Spleen (tissue), 7 donors: ENCODE results near the gene GINS2.

Source experiments
- CTCF ChIP-seq, 11 experiments: fragments of 200-600 bp in 7 of 11; fragments of 450-650 bp in 4 of 11; sonication (generic) in 4 of 11; IDR thresholded peaks in 8 of 11; conservative IDR thresholded peaks in 3 of 11; 1 replicate in 7 of 11; 2 replicates in 4 of 11; pipeline versions ENCODE4 v1.4.0 to v1.8.0; 2016 to 2021; ENCODE audit warnings: antibody characterized with exemption in 11 of 11, inconsistent platforms in 4 of 11, mild to moderate bottlenecking in 1 of 11
- POLR2A ChIP-seq, 3 donors: fragments of 450-650 bp; IDR thresholded peaks; one replicate each; pipeline ENCODE4 v1.5.1; 2017; ENCODE audit warnings: antibody characterized with exemption in 3 of 3, mild to moderate bottlenecking in 1 of 3
- POLR2AphosphoS5 ChIP-seq, 3 donors: sonication (generic); formaldehyde crosslinking; IDR thresholded peaks; one replicate each; pipeline ENCODE4 v1.5.1; 2017; ENCODE audit warnings: antibody characterized with exemption in 3 of 3
- donor health status: DM: no; HTN: no; CAD: no; lungs with moderate emphysema.
- donor health status: DM: no; HTN: no; CAD: no.
- donor health status: DM: no; HTN: no; CAD: no.

- no peak for TF ChIP-seq POLR2A (IDR thresholded peaks at IDR 0.05)
- peak; percentile 64 to 93 (median 87) for TF ChIP-seq CTCF (IDR thresholded peaks at IDR 0.05 in 8 of 11, conservative IDR thresholded peaks at IDR 0.05 in 3 of 11)
- TF ChIP-seq POLR2AphosphoS5 (IDR thresholded peaks at IDR 0.05) = peak; percentile 12 to 45 (median 31)
Observed at GRCh38 chr16:85659805-85660511, 28.8 kb downstream of the GINS2 start.
